SKM-1 (cell line): ENCODE results near the gene FAM117B.
"Not testable (repeated sequence)": the region's sequence is repeated elsewhere in the genome, so short reads cannot be mapped to it uniquely, and the experiment has no call there.

Source experiments
- DNase-seq: peaks from one replicate; lab custom pipeline; 2025; ENCODE audit not compliant: unreplicated experiment; lab: John Stamatoyannopoulos, UW

Gene FAM117B

GRCh38 chr2:202757339-202757738, 122.6 kb downstream of the FAM117B start:
- DNase-seq = no peak

GRCh38 chr2:202758128-202758527, 123.4 kb downstream of the FAM117B start:
- DNase-seq = no peak

GRCh38 chr2:202758604-202759003, 123.8 kb downstream of the FAM117B start:
- no peak for DNase-seq

- DNase-seq = no peak
Measured at GRCh38 chr2:202760848-202761247, 126.1 kb downstream of the FAM117B start.

GRCh38 chr2:202762556-202762955, 127.8 kb downstream of the FAM117B start:
- peak; percentile 3 for DNase-seq

GRCh38 chr2:202763916-202764315, 129.1 kb downstream of the FAM117B start:
- no peak for DNase-seq

GRCh38 chr2:202764991-202765390, 130.2 kb downstream of the FAM117B start:
- no peak for DNase-seq

GRCh38 chr2:202765436-202765835, 130.7 kb downstream of the FAM117B start:
- no peak for DNase-seq

GRCh38 chr2:202768273-202768672, 133.5 kb downstream of the FAM117B start:
- DNase-seq = no peak

GRCh38 chr2:202769201-202769600, 134.4 kb downstream of the FAM117B start:
- no peak for DNase-seq

- no peak for DNase-seq
Measured at GRCh38 chr2:202771336-202771735, 136.6 kb downstream of the FAM117B start.

- no peak for DNase-seq
Measured at GRCh38 chr2:202771741-202772460, 137.1 kb downstream of the FAM117B start.

- no peak for DNase-seq
Measured at GRCh38 chr2:202773301-202773973, 138.7 kb downstream of the FAM117B start.

GRCh38 chr2:202774104-202774503, 139.3 kb downstream of the FAM117B start:
- DNase-seq = no peak

GRCh38 chr2:202778217-202778616, 143.4 kb downstream of the FAM117B start:
- no peak for DNase-seq

- no peak for DNase-seq
Measured at GRCh38 chr2:202780514-202781021, 145.8 kb downstream of the FAM117B start.

GRCh38 chr2:202782940-202783558, 148.3 kb downstream of the FAM117B start:
- DNase-seq = no peak

- DNase-seq = no peak
Measured at GRCh38 chr2:202786842-202787241, 152.1 kb downstream of the FAM117B start.

- DNase-seq = no peak
Measured at GRCh38 chr2:202790676-202791075, 155.9 kb downstream of the FAM117B start.

GRCh38 chr2:202797944-202798343, 163.2 kb downstream of the FAM117B start:
- DNase-seq = no peak

- not testable (repeated sequence) for DNase-seq
Measured at GRCh38 chr2:202805911-202806310, 171.1 kb downstream of the FAM117B start.
